Measurements from ENCODE around the gene FTCDNL1. TPM values are rescaled to one million over a fixed set of nuclear protein-coding genes. Genes with fewer than 3 reads are reported as not detected.

Gene FTCDNL1
- total and polyA plus RNA-seq, 2 of the 13 experiments (the other 11 are each of a cell fraction or from before 2014, with no cell fraction given): 0.98 to 1.4 TPM

GRCh38 chr2:199738727-199739412, 112.1 kb downstream of the FTCDNL1 start (continued):
- TF ChIP-seq HMGXB4 (CRISPR knock-in tag; IDR thresholded peaks at IDR 0.05; ENCODE audit: borderline replicate concordance in 1 of 2, low read depth in 1 of 2) (no peak), ZMYM4 (CRISPR knock-in tag; IDR thresholded peaks at IDR 0.05) (peak; percentile 66; the same call in 1 of the 2 replicates), MTF1 (CRISPR knock-in tag; IDR thresholded peaks at IDR 0.05) (no peak), ZNF333 (CRISPR knock-in tag; IDR thresholded peaks at IDR 0.05; ENCODE audit: borderline replicate concordance) (no peak), U2AF1 (optimal IDR thresholded peaks at IDR 0.05; ENCODE audit: low read depth, low read length) (no peak), ZNF205 (CRISPR knock-in tag; IDR thresholded peaks at IDR 0.05) (peak; percentile 77; the same call in 1 of the 2 replicates), FOSL2 (CRISPR knock-in tag; IDR thresholded peaks at IDR 0.05) (peak; percentile 24; the same call in 1 of the 2 replicates), STAT5B (CRISPR knock-in tag; IDR thresholded peaks at IDR 0.05) (no peak), ZSCAN30 (CRISPR knock-in tag; IDR thresholded peaks at IDR 0.05) (no peak), KLF13 (CRISPR knock-in tag; IDR thresholded peaks at IDR 0.05) (no peak), ZBTB2 (CRISPR knock-in tag; IDR thresholded peaks at IDR 0.05; ENCODE audit: low read depth) (no peak), WIZ (CRISPR knock-in tag; IDR thresholded peaks at IDR 0.05) (no peak), BRF2 (CRISPR knock-in tag; IDR thresholded peaks at IDR 0.05) (peak; percentile 75; the same call in 1 of the 2 replicates), HBP1 (CRISPR knock-in tag; IDR thresholded peaks at IDR 0.05; ENCODE audit: low read depth) (no peak), ZHX2 (IDR thresholded peaks at IDR 0.05; ENCODE audit: low read depth) (no peak), ZHX2 (CRISPR knock-in tag; IDR thresholded peaks at IDR 0.05; ENCODE audit: borderline replicate concordance) (no peak; the same call in 1 of the 2 replicates), CBX1 (IDR thresholded peaks at IDR 0.05; ENCODE audit: low read depth) (no peak), FIP1L1 (IDR thresholded peaks at IDR 0.05; ENCODE audit: borderline replicate concordance, insufficient read depth, low read depth, low read length) (no peak)
